ENCODE data around the gene GTF2A1. TPM values are rescaled to one million over a fixed set of nuclear protein-coding genes. Genes with fewer than 3 reads are reported as not detected.

Gene GTF2A1
- total and polyA plus RNA-seq, 2 donors (not counting 3 experiments of a cell fraction or from before 2014, with no cell fraction given) = 11.1 to 33.4 TPM

GRCh38 chr14:81144824-81145603, 75.7 kb downstream of the GTF2A1 start:
- H3K4me2 ChIP-seq (ENCODE audit: insufficient read depth, low read length) = no peak overlapping the region
- H3K9me3 ChIP-seq (replicated peaks; ENCODE audit: control insufficient read depth, insufficient read depth, low read length) = no peaks in the 10 kb centered on the region
- CTCF ChIA-PET = no interaction called here
- DNase-seq (ENCODE audit: low read depth, low spot score) (no peak), FAIRE-seq (no peak)
- H3K36me3 ChIP-seq (ENCODE audit: control insufficient read depth in 2 of 2, extremely low read depth in 1 of 2, insufficient read depth in 2 of 2, low read length in 2 of 2) = no peaks in the 10 kb centered on the region
- POLR2A ChIA-PET = no interaction called here
- no peak overlapping the region for H3K27ac ChIP-seq (ENCODE audit: insufficient read depth, low read depth, low read length)
- H2AFZ ChIP-seq (ENCODE audit: low read depth, low read length) = no peak overlapping the region
- dilution Hi-C loops (cut with MboI; ENCODE audit: extremely low pct_ligation_motif_present, low sequenced_read_pairs) (no loop called here), intact Hi-C loops (cut with micrococcal nuclease) (no loop called here)
- no peaks in the 10 kb centered on the region for H4K20me1 ChIP-seq (replicated peaks; ENCODE audit: control insufficient read depth, extremely low read depth, insufficient read depth, low read length)
- TF ChIP-seq JUN (IDR thresholded peaks at IDR 0.05; ENCODE audit: borderline replicate concordance, insufficient read depth, insufficient read length, low read depth) (no peak), EZH2 (IDR thresholded peaks at IDR 0.05; ENCODE audit: borderline replicate concordance, low read depth, low read length, severe bottlenecking) (no peak), MYC (IDR thresholded peaks at IDR 0.05; ENCODE audit: low read depth, low read length) (no peak), POLR2AphosphoS5 (IDR thresholded peaks at IDR 0.05; ENCODE audit: insufficient read depth, low read depth, low read length) (no peak)
- BruUV-seq (replicated peaks) = no TSS peak
- H3K79me2 ChIP-seq (ENCODE audit: control insufficient read depth, insufficient read depth, low read length) = no peaks in the 10 kb centered on the region
- H3K27me3 ChIP-seq (ENCODE audit: control insufficient read depth in 2 of 2, insufficient read depth in 2 of 2, low read length in 2 of 2) = no peaks in the 10 kb centered on the region
- H3K9me1 ChIP-seq (replicated peaks; ENCODE audit: control insufficient read depth, extremely low read depth, insufficient read depth, low read length) = no peaks in the 10 kb centered on the region
- H3K4me3 ChIP-seq (replicated peaks in 1 of 3; ENCODE audit: insufficient read depth in 1 of 3, low read depth in 1 of 3, low read length in 3 of 3) = no peak overlapping the region
- H3K4me1 ChIP-seq (ENCODE audit: control insufficient read depth, extremely low read depth, insufficient read depth, low read length) = no peaks in the 10 kb centered on the region
- no peak overlapping the region for H3K9ac ChIP-seq (replicated peaks; ENCODE audit: extremely low read depth, insufficient read depth, low read length)

GRCh38 chr14:81143793-81144192, 77.0 kb downstream of the GTF2A1 start:
- dilution Hi-C loops (cut with MboI; ENCODE audit: extremely low pct_ligation_motif_present, low sequenced_read_pairs) = no loop called here
- intact Hi-C loops (cut with micrococcal nuclease) = no loop called here
- Histone ChIP-seq H3K4me3 (replicated peaks in 1 of 3; ENCODE audit: insufficient read depth in 1 of 3, low read depth in 1 of 3, low read length in 3 of 3) (no peak overlapping the region), H2AFZ (ENCODE audit: low read depth, low read length) (no peak overlapping the region), H3K79me2 (ENCODE audit: control insufficient read depth, insufficient read depth, low read length) (no peaks in the 10 kb centered on the region), H3K9me3 (replicated peaks; ENCODE audit: control insufficient read depth, insufficient read depth, low read length) (no peaks in the 10 kb centered on the region), H3K4me2 (ENCODE audit: insufficient read depth, low read length) (no peak overlapping the region), H3K9ac (replicated peaks; ENCODE audit: extremely low read depth, insufficient read depth, low read length) (no peak overlapping the region), H4K20me1 (replicated peaks; ENCODE audit: control insufficient read depth, extremely low read depth, insufficient read depth, low read length) (no peaks in the 10 kb centered on the region), H3K36me3 (ENCODE audit: control insufficient read depth in 2 of 2, extremely low read depth in 1 of 2, insufficient read depth in 2 of 2, low read length in 2 of 2) (no peaks in the 10 kb centered on the region), H3K27ac (ENCODE audit: insufficient read depth, low read depth, low read length) (no peak overlapping the region), H3K27me3 (ENCODE audit: control insufficient read depth in 2 of 2, insufficient read depth in 2 of 2, low read length in 2 of 2) (no peaks in the 10 kb centered on the region), H3K4me1 (ENCODE audit: control insufficient read depth, extremely low read depth, insufficient read depth, low read length) (no peaks in the 10 kb centered on the region), H3K9me1 (replicated peaks; ENCODE audit: control insufficient read depth, extremely low read depth, insufficient read depth, low read length) (no peaks in the 10 kb centered on the region)
- DNase-seq (ENCODE audit: low read depth, low spot score) (no peak), FAIRE-seq (no peak)
- POLR2A ChIA-PET = no interaction called here
- TF ChIP-seq MYC (IDR thresholded peaks at IDR 0.05; ENCODE audit: low read depth, low read length) = no peak
- no peak for TF ChIP-seq MAX (IDR thresholded peaks at IDR 0.05; ENCODE audit: insufficient read depth, insufficient read length)
- no peak for TF ChIP-seq GATA2 (IDR thresholded peaks at IDR 0.05; ENCODE audit: insufficient read depth, insufficient read length, low read depth, low read length)
- TF ChIP-seq JUN (IDR thresholded peaks at IDR 0.05; ENCODE audit: borderline replicate concordance, insufficient read depth, insufficient read length, low read depth) = no peak
- no peak for TF ChIP-seq CTCF (IDR thresholded peaks at IDR 0.05; ENCODE audit: extremely low read depth in 1 of 2, insufficient read depth in 1 of 2, low read depth in 1 of 2, low read length in 2 of 2)
- TF ChIP-seq POLR2AphosphoS5 (IDR thresholded peaks at IDR 0.05; ENCODE audit: insufficient read depth, low read depth, low read length) = no peak
- TF ChIP-seq FOS (IDR thresholded peaks at IDR 0.05; ENCODE audit: borderline replicate concordance, insufficient read depth, low read length) = no peak
- TF ChIP-seq POLR2A (IDR thresholded peaks at IDR 0.05; ENCODE audit: low read depth, low read length) = no peak
- no peak for TF ChIP-seq EZH2 (IDR thresholded peaks at IDR 0.05; ENCODE audit: borderline replicate concordance, low read depth, low read length, severe bottlenecking)
- no TSS peak for BruUV-seq (replicated peaks)
- CTCF ChIA-PET = no interaction called here
